GM19025 (cell line): Measurements from ENCODE around the gene DLGAP4.

Experiments used
- ATAC-seq: cut with Tn5 transposase; IDR thresholded peaks from one replicate; pipeline ENCODE4 v1.9.1; 2021; ENCODE audit warnings: mild to moderate bottlenecking, low read depth, moderate library complexity; ENCODE audit not compliant: unreplicated experiment

DLGAP4 gene

GRCh38 chr20:36305602-36306551, at the start of gene DLGAP4:
Gene DLGAP4 (plus strand): TSS chr20:36306339. CDS start chr20:36431718, 125,379 bp downstream.
- no peak for ATAC-seq

GRCh38 chr20:36259177-36260061, 46.7 kb upstream of the DLGAP4 start:
- ATAC-seq = no peak

- no peak for ATAC-seq
Measured at GRCh38 chr20:36260316-36260715, 45.8 kb upstream of the DLGAP4 start.

- no peak for ATAC-seq
Measured at GRCh38 chr20:36261389-36262105, 44.6 kb upstream of the DLGAP4 start.

GRCh38 chr20:36262440-36262839, 43.7 kb upstream of the DLGAP4 start:
- ATAC-seq = no peak

- no peak for ATAC-seq
Measured at GRCh38 chr20:36264426-36265246, 41.5 kb upstream of the DLGAP4 start.

- ATAC-seq = no peak
Measured at GRCh38 chr20:36266189-36266588, 40.0 kb upstream of the DLGAP4 start.

GRCh38 chr20:36267605-36268381, 38.3 kb upstream of the DLGAP4 start:
- no peak for ATAC-seq

GRCh38 chr20:36268440-36269342, 37.4 kb upstream of the DLGAP4 start:
- ATAC-seq = no peak

- ATAC-seq = no peak
Measured at GRCh38 chr20:36269507-36269906, 36.6 kb upstream of the DLGAP4 start.

- ATAC-seq = no peak
Measured at GRCh38 chr20:36270744-36271638, 35.1 kb upstream of the DLGAP4 start.

GRCh38 chr20:36271639-36272546, 34.2 kb upstream of the DLGAP4 start:
- no peak for ATAC-seq

- no peak for ATAC-seq
Measured at GRCh38 chr20:36272547-36273220, 33.5 kb upstream of the DLGAP4 start.

- no peak for ATAC-seq
Measured at GRCh38 chr20:36273414-36274180, 32.5 kb upstream of the DLGAP4 start.
